ENCODE data around the gene KCTD19.

Gene KCTD19

GRCh38 chr16:67242138-67242730 is 84.3 kb downstream of the KCTD19 start:
- DNase-seq (ENCODE audit: low spot score), result no peak

DNA sequence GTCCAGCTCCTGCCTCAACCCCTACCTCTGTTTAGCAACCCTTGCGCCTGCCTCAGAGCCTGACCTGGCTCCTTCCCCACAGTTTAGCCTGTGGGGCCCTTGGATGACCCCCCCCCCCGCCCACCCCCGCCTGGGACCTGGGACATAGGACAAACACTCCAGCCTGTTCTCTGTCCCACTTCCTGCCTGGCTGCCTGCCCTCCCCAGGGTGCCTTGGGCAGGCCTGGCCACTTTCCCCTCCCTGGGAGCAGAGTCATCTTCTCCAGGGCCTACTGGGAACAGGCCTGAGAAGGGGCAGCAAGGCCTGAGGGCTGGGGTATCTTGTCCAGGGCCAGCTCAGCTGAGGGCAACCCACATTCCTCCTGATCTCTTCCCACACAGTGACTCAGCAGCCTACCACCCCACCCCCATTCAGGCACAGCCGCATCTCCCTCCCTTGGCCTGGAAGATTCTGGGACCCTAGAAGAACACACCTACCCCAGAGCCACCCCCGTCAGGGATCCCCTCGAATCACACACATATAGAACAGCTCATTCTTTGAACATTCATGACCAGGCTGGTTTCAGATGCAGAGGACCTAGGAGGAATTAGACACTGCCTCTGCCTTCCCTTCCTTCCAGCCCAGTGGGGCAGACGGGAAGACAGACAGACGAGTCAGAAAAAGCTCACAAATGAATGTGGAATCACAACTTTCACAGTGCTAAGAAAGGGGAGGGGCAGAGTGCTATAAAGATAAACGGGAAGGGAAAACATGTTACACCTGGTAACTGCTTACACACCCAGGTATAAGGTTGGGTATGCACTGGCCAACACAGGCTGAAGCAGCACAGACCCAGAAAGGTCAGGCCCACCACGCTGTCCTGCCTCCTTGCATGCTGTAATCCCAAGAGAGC is 85.3 kb downstream of the KCTD19 start:
- DNase-seq (ENCODE audit: low spot score), result no peak

DNA sequence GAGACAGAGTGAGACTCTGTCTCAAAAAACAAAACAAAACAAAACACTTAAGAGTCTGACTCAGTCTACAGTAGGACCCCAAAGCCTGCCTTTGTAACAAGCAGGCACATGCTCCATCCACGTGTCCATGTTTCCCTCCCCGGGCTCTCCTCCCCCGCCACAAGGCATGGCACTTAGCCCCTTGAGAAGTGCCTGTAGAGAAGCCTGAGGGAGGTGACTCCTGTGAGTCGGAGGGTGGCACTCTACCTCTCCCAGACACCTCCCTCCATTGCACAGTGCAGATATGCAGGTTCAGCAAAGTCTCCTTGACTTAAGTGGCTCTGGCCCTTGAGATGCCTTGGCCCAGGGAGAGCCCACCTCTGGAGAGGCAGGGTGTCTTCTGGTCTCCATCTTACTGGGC is 86.0 kb downstream of the KCTD19 start:
- DNase-seq (ENCODE audit: low spot score), result no peak

Measured in HuH-7 (cell line).